Testis (tissue), 3 donors: Measurements from ENCODE around the gene DLX5. TPM values are rescaled to one million over a fixed set of nuclear protein-coding genes. Genes with fewer than 3 reads are reported as not detected.

Source experiments
- DNase-seq: peaks from one replicate; pipeline ENCODE4 v3.0.0-alpha.2; 2019
- H3K27ac ChIP-seq, 2 donors: fragments of 200-600 bp; sonication (generic); one replicate each; pipeline ENCODE4 v1.5.1; 2019
- H3K27me3 ChIP-seq: fragments of 200-600 bp; sonication (generic); one replicate; pipeline ENCODE4 v1.5.1; 2019
- H3K36me3 ChIP-seq: fragments of 200-600 bp; sonication (generic); one replicate; pipeline ENCODE4 v1.5.1; 2017; ENCODE audit warnings: low read depth; ENCODE audit errors: missing control alignments
- H3K4me1 ChIP-seq: fragments of 200-600 bp; sonication (generic); one replicate; pipeline ENCODE4 v1.5.1; 2019
- H3K4me3 ChIP-seq, 2 donors: fragments of 200-600 bp; sonication (generic); one replicate each; pipeline ENCODE4 v1.5.1; 2017 to 2019
- H3K9me3 ChIP-seq: fragments of 200-600 bp; sonication (generic); one replicate; pipeline ENCODE4 v1.5.1; 2017
- POLR2A ChIP-seq: fragments of 450-650 bp; IDR thresholded peaks from one replicate; pipeline ENCODE4 v1.6.1; 2017; ENCODE audit warnings: antibody characterized with exemption, mild to moderate bottlenecking, moderate library complexity
- WGBS, 2 donors: methylation state at CpG; one replicate each; pipeline ENCODE4 v1.1.5; 2018; 5-methylcytosine and 5-hydroxymethylcytosine counted together
- intact Hi-C: fragments of 100-400 bp; cut with DNase I; formaldehyde crosslinking; loops from one replicate; pipeline ENCODE4 v1.15.1; 2023; ENCODE audit warnings: low total_unique reads
- polyA plus RNA-seq: library from polyadenylated mRNA; stranded (reverse); fragments of 350-450 nt; fragmentation: Illumina TruSeq; extraction: RNeasy Lipid Tissue Mini Kit (QIAGEN cat#74804); gene quantifications from one replicate; pipeline ENCODE4 v1.2.3, GENCODE V29; 2014; ENCODE audit warnings: low read depth, low replicate concordance; ENCODE audit not compliant: insufficient read depth
- total RNA-seq, 2 donors: library from RNA; depleted of rRNA; stranded (reverse); fragments of >200 nt; gene quantifications; one replicate each; pipeline ENCODE4 v1.2.3, GENCODE V29; 2016
- TF ChIP-seq, protein P1 (sequence below), 3 experiments: fragments of 450-650 bp in 2 of 3; fragments of 200-600 bp in 1 of 3; sonication (generic) in 1 of 3; IDR thresholded peaks; one replicate each; pipeline ENCODE4 v1.5.1; 2016 to 2019; ENCODE audit warnings: antibody characterized with exemption in 3 of 3, mild to moderate bottlenecking in 2 of 3, moderate library complexity in 1 of 3

The DLX5 gene
- total and polyA plus RNA-seq, 3 donors from 2014 or later, result 1.3 to 2.6 (median 2.3) TPM

GRCh38 chr7:97001221-97001620, 23.4 kb downstream of the DLX5 start:
- Histone ChIP-seq H3K4me1 (no peaks in the 10 kb centered on the region), H3K27me3 (peaks cover 7% of the 10 kb centered on the region), H3K27ac (no peak overlapping the region), H3K36me3 (no peaks in the 10 kb centered on the region), H3K9me3 (no peaks in the 10 kb centered on the region), H3K4me3 (no peak overlapping the region)
- intact Hi-C loops, result no loop called here
- no peak for DNase-seq
- no peak for TF ChIP-seq POLR2A
- TF ChIP-seq, protein P1, sequence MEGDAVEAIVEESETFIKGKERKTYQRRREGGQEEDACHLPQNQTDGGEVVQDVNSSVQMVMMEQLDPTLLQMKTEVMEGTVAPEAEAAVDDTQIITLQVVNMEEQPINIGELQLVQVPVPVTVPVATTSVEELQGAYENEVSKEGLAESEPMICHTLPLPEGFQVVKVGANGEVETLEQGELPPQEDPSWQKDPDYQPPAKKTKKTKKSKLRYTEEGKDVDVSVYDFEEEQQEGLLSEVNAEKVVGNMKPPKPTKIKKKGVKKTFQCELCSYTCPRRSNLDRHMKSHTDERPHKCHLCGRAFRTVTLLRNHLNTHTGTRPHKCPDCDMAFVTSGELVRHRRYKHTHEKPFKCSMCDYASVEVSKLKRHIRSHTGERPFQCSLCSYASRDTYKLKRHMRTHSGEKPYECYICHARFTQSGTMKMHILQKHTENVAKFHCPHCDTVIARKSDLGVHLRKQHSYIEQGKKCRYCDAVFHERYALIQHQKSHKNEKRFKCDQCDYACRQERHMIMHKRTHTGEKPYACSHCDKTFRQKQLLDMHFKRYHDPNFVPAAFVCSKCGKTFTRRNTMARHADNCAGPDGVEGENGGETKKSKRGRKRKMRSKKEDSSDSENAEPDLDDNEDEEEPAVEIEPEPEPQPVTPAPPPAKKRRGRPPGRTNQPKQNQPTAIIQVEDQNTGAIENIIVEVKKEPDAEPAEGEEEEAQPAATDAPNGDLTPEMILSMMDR (IDR thresholded peaks at IDR 0.05), result no peak
- WGBS, 2 donors, result 16 to 23% methylated on average over 3 of the region's 3 CpGs

DNA sequence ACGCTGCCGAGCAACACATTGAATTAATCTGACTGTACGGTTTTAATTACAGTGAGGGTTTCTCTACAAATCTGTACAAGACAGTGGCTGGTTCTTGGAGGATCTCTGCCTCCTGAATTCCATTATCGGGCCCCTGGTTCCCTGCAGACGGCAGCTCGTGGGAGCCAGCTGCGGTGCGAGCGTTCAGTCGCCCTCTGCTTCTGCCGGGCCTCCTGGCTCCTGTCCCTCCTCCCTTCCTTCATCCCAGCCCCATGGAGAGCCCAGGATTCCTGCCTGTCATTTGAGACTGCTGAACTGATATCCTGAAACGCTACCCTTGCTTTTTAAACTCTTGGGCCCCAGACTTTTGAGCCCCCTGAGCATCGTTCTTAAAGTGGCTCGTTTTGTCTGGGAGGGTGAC, 25.9 kb downstream of the DLX5 start:
- no peak for TF ChIP-seq POLR2A
- TF ChIP-seq, protein P1 (IDR thresholded peaks at IDR 0.05), result no peak
- Histone ChIP-seq H3K4me3 (no peak overlapping the region), H3K27me3 (no peaks in the 10 kb centered on the region), H3K4me1 (no peaks in the 10 kb centered on the region), H3K27ac (no peak overlapping the region), H3K9me3 (no peaks in the 10 kb centered on the region), H3K36me3 (no peaks in the 10 kb centered on the region)
- WGBS, 2 donors, result 2 to 4% methylated on average over 10 to 14 of the region's 14 CpGs
- no peak for DNase-seq
- intact Hi-C loops, result no loop called here

GRCh38 chr7:96998333-96998732, 26.3 kb downstream of the DLX5 start:
- Histone ChIP-seq H3K27ac (no peak overlapping the region), H3K4me3 (no peak overlapping the region), H3K4me1 (no peaks in the 10 kb centered on the region), H3K36me3 (no peaks in the 10 kb centered on the region), H3K27me3 (no peaks in the 10 kb centered on the region), H3K9me3 (no peaks in the 10 kb centered on the region)
- TF ChIP-seq, protein P1 (IDR thresholded peaks at IDR 0.05), result no peak
- TF ChIP-seq POLR2A, result no peak
- 6 to 7% methylated on average over 9 to 11 of the region's 11 CpGs for WGBS, 2 donors
- DNase-seq, result no peak
- intact Hi-C loops, result no loop called here

DNA sequence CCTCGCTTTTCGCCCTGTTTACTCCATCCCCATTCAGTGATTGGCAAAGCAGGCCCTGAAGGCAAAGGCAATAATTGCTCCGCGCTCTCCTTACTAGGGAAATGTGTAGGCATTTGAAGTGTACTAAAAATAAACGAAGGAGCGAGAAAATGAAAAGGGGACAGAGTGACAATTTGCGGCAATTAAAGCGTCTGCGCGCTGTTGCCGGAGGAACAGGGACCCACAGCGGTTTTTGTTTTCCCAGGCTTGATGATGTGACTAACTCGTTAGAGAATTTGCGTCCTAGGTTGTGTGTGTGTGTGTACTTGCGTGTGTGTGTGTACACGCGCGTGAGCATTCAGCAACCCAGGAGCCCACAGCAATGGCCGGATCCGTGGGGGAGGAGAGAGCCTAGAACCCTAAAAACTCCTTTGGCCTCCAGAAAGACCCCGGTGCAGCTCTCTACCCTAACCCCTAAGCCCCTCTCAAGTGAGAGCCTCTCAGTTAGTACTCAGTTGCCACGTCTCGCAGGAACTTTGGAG, 27.1 kb downstream of the DLX5 start:
- DNase-seq, result no peak
- no peaks in the 10 kb centered on the region for H3K9me3 ChIP-seq
- 9 to 11% methylated on average over 23 of the region's 23 CpGs for WGBS, 2 donors

More for the DNA sequence above, 27.1 kb downstream of the DLX5 start:
- Histone ChIP-seq H3K27ac (no peak overlapping the region), H3K4me1 (no peaks in the 10 kb centered on the region), H3K27me3 (peaks cover 5% of the 10 kb centered on the region), H3K4me3 (no peak overlapping the region), H3K36me3 (no peaks in the 10 kb centered on the region)
- intact Hi-C loops, result no loop called here
- TF ChIP-seq, protein P1 (IDR thresholded peaks at IDR 0.05), result no peak
- TF ChIP-seq POLR2A, result no peak
